Measurements from ENCODE around the gene PALM.
"Not testable (repeated sequence)": the region's sequence is repeated elsewhere in the genome, so short reads cannot be mapped to it uniquely, and the experiment has no call there.

The PALM gene

GRCh38 chr19:679418-680286 is 29.1 kb upstream of the PALM start:
- DNase-seq: peak; percentile 17

GRCh38 chr19:680287-681028 is 28.3 kb upstream of the PALM start:
- peak; percentile 86 for DNase-seq

GRCh38 chr19:681029-682019 is 27.4 kb upstream of the PALM start:
- no peak for DNase-seq

GRCh38 chr19:682678-683320 is 25.9 kb upstream of the PALM start:
- DNase-seq: no peak

GRCh38 chr19:685454-685931 is 23.2 kb upstream of the PALM start:
- DNase-seq: no peak

GRCh38 chr19:686589-687297 is 22.0 kb upstream of the PALM start:
- no peak for DNase-seq

- DNase-seq: no peak
Measured at GRCh38 chr19:687569-688166, 21.1 kb upstream of the PALM start.

- no peak for DNase-seq
Measured at GRCh38 chr19:688214-688613, 20.5 kb upstream of the PALM start.

- DNase-seq: no peak
Measured at GRCh38 chr19:688992-689391, 19.7 kb upstream of the PALM start.

- DNase-seq: no peak
Measured at GRCh38 chr19:690203-690602, 18.5 kb upstream of the PALM start.

- no peak for DNase-seq
Measured at GRCh38 chr19:694481-695351, 14.0 kb upstream of the PALM start.

GRCh38 chr19:695352-695949 is 13.3 kb upstream of the PALM start, which contains the start of gene PRSS57:
Gene PRSS57, minus strand, starts transcription at chr19:695452. Its CDS starts 22 bp downstream, at chr19:695430.
- no peak for DNase-seq

- DNase-seq: not testable (repeated sequence)
Measured at GRCh38 chr19:698529-698928, 10.2 kb upstream of the PALM start.

GRCh38 chr19:699885-700284 is 8.8 kb upstream of the PALM start:
- DNase-seq: not testable (repeated sequence)

- not testable (repeated sequence) for DNase-seq
Measured at GRCh38 chr19:702847-703246, 5.9 kb upstream of the PALM start.

GRCh38 chr19:703329-703650 is 5.4 kb upstream of the PALM start:
- DNase-seq: no peak

GRCh38 chr19:703651-704446 is 4.9 kb upstream of the PALM start:
- no peak for DNase-seq

GRCh38 chr19:704447-704741 is 4.3 kb upstream of the PALM start:
- no peak for DNase-seq

Data from DMS79 treated with DMSO at 0.1 percent for 48 hours (cell line).